A673 (cell line): ENCODE data around the gene PHF21A. TPM values are rescaled to one million over a fixed set of nuclear protein-coding genes. Genes with fewer than 3 reads are reported as not detected.

Experiments used
- Bru-seq: library from RNA; stranded (reverse); fragments of 400-500 nt; gene quantifications from one replicate; lab custom pipeline; 2021; lab: Mats Ljungman, UMichigan
- BruChase-seq, 2 experiments: library from RNA; stranded (reverse); fragments of 400-500 nt; gene quantifications; one replicate each; lab custom pipeline; 2021; lab: Mats Ljungman, UMichigan
- BruUV-seq: library from RNA; stranded (reverse); fragments of 400-500 nt; replicated peaks from 2 replicates; lab custom pipeline; 2021; lab: Mats Ljungman, UMichigan
- CTCF ChIA-PET: fragments of 300-600 bp; sonication (Branson Sonifier 250); formaldehyde crosslinking; loops from one replicate; lab custom pipeline; 2022; ENCODE audit warnings: antibody characterized with exemption; lab: Charles Lee
- POLR2A ChIA-PET: fragments of 300-600 bp; sonication (Branson Sonifier 250); formaldehyde crosslinking; loops from one replicate; lab custom pipeline; 2022; ENCODE audit warnings: antibody characterized with exemption; ENCODE audit not compliant: low non-redundant PET; lab: Charles Lee
- DNase-seq: peaks from one replicate; pipeline ENCODE4 v3.0.0-alpha.2; 2015; ENCODE audit warnings: low spot score
- H3K27ac ChIP-seq: fragments of 200-600 bp; sonication (generic); 2 replicates; pipeline ENCODE4 v1.5.1; 2016; ENCODE audit warnings: mixed run types, low read depth, mild to moderate bottlenecking, mixed read lengths, antibody characterized with exemption, low read length; ENCODE audit not compliant: poor library complexity, severe bottlenecking
- H3K27me3 ChIP-seq: fragments of 200-600 bp; sonication (generic); replicated peaks from 2 replicates; pipeline ENCODE4 v1.6.1; 2017; ENCODE audit warnings: mixed run types, low read depth, mild to moderate bottlenecking, mixed read lengths, antibody characterized with exemption, low read length; ENCODE audit not compliant: insufficient read depth, poor library complexity
- H3K36me3 ChIP-seq: fragments of 200-600 bp; sonication (generic); 2 replicates; pipeline ENCODE4 v1.6.1; 2016; ENCODE audit warnings: mixed run types, mild to moderate bottlenecking, mixed read lengths, antibody characterized with exemption, low read length; ENCODE audit not compliant: insufficient read depth, poor library complexity, severe bottlenecking
- H3K4me1 ChIP-seq: fragments of 200-600 bp; sonication (generic); 2 replicates; pipeline ENCODE4 v1.6.1; 2017; ENCODE audit warnings: mixed run types, mild to moderate bottlenecking, mixed read lengths, antibody characterized with exemption, low read length; ENCODE audit not compliant: insufficient read depth, poor library complexity, severe bottlenecking
- H3K4me3 ChIP-seq: fragments of 200-600 bp; sonication (generic); 2 replicates; pipeline ENCODE4 v1.5.1; 2016; ENCODE audit warnings: low read depth, mixed run types, mild to moderate bottlenecking, mixed read lengths, low read length; ENCODE audit not compliant: poor library complexity, severe bottlenecking
- H3K9me3 ChIP-seq: fragments of 200-600 bp; sonication (generic); 2 replicates; pipeline ENCODE4 v1.6.1; 2016; ENCODE audit warnings: mixed run types, low read depth, mild to moderate bottlenecking, mixed read lengths, antibody characterized with exemption, low read length; ENCODE audit not compliant: poor library complexity, severe bottlenecking
- EZH2 ChIP-seq: fragments of 200-600 bp; sonication (generic); IDR thresholded peaks from 2 replicates; pipeline ENCODE4 v1.6.1; 2017; ENCODE audit warnings: borderline replicate concordance, low read depth, mild to moderate bottlenecking, mixed read lengths, antibody characterized with exemption, low read length; ENCODE audit not compliant: poor library complexity, severe bottlenecking
- intact Hi-C: fragments of 100-400 bp; cut with micrococcal nuclease; formaldehyde crosslinking; loops from one replicate; pipeline ENCODE4 v1.10.0; 2022; ENCODE audit not compliant: unreplicated experiment
- long read RNA-seq: library from polyadenylated mRNA; stranded (forward); transcript quantifications from one replicate; pipeline ENCODE4 v2.0.0, GENCODE V29; 2022
- total RNA-seq: library from RNA; stranded (reverse); gene quantifications from 2 replicates; pipeline ENCODE4 v1.2.3, GENCODE V29; 2021
- TF ChIP-seq, protein P1 (sequence below): fragments of 300-800, 200-600 bp; sonication (generic); conservative IDR thresholded peaks from 2 replicates; pipeline ENCODE4 v1.5.1; 2017; ENCODE audit warnings: low read depth, mild to moderate bottlenecking, antibody characterized with exemption, low read length, moderate library complexity, mixed read lengths

PHF21A gene
- total RNA-seq: 77.2 and 106 TPM in 2 replicates
- percentile 95 among the genes with signal in this experiment for Bru-seq, nascent RNA
- BruChase-seq, experiment 1, labeled RNA remaining after a 2-hour chase: percentile 91 among the genes with signal in this experiment
- BruChase-seq, experiment 2, labeled RNA remaining after a 6-hour chase: percentile 83 among the genes with signal in this experiment
- long read RNA-seq, partial matches to known transcripts: 13 of 50 reads
- long read RNA-seq, other reads (novel, unspliced or antisense): 37 of 50 reads

DNA sequence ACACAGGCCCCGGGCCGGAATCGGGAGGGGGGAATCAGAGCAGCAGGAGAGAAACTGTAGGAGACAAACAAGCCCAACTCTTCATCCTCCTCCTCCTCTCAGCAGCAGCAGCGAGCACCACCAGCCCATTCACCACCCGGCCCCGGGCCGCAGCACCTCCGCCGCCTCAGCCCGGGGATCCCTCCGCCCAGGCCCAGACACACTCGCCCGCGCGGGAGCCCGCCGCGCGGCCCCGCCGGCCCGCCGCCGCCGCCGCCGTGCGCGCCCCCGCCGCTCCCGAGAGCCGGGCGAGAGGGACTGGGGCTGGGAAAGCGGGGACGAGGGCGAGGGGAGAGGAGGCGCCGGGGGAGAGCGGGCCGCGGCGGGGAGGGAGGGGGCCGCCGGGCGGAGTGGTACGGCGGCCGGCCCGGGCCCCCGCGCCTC, at the start of gene PHF21A:
Gene PHF21A (minus strand): TSS at position 154 of the 423 bp plus-strand sequence. CDS start 37,235 bp downstream, outside the sequence.
- intact Hi-C loops: loop anchor here (5.0 to 10.0 kb wide), 3 partner anchors 196 to 277 kb away; partner anchors contain the start of genes CRY2 and PEX16
- H3K27me3 ChIP-seq: no peaks in the 10 kb centered on the region
- no peaks in the 10 kb centered on the region for H3K9me3 ChIP-seq
- peak within 1 kb of the TSS; percentile 75 for H3K4me3 ChIP-seq
- H3K27ac ChIP-seq: peak within 1 kb of the TSS; percentile 86
- H3K4me1 ChIP-seq: peaks cover 33% of the 10 kb centered on the region
- BruUV-seq: no TSS peak
- peak; percentile 100 for DNase-seq
- no peak for TF ChIP-seq EZH2
- TF ChIP-seq, protein P1, sequence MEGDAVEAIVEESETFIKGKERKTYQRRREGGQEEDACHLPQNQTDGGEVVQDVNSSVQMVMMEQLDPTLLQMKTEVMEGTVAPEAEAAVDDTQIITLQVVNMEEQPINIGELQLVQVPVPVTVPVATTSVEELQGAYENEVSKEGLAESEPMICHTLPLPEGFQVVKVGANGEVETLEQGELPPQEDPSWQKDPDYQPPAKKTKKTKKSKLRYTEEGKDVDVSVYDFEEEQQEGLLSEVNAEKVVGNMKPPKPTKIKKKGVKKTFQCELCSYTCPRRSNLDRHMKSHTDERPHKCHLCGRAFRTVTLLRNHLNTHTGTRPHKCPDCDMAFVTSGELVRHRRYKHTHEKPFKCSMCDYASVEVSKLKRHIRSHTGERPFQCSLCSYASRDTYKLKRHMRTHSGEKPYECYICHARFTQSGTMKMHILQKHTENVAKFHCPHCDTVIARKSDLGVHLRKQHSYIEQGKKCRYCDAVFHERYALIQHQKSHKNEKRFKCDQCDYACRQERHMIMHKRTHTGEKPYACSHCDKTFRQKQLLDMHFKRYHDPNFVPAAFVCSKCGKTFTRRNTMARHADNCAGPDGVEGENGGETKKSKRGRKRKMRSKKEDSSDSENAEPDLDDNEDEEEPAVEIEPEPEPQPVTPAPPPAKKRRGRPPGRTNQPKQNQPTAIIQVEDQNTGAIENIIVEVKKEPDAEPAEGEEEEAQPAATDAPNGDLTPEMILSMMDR: no peak
- no peaks in the 10 kb centered on the region for H3K36me3 ChIP-seq
- ChIA-PET POLR2A (no interaction called here), CTCF (interaction anchor here (0.5 to 0.7 kb wide), 3 partner anchors 13 to 261 kb away, joined by 3 to 17 read pairs (median 6); no protein-coding TSS in a partner anchor)

GRCh38 chr11:46170797-46171196, 49.5 kb upstream of the PHF21A start:
- CTCF ChIA-PET: no interaction called here
- Histone ChIP-seq H3K27ac (no peak overlapping the region), H3K4me3 (no peak overlapping the region), H3K27me3 (peaks cover 8% of the 10 kb centered on the region), H3K36me3 (no peaks in the 10 kb centered on the region), H3K9me3 (no peaks in the 10 kb centered on the region), H3K4me1 (no peaks in the 10 kb centered on the region)
- no peak for DNase-seq
- POLR2A ChIA-PET: no interaction called here
- TF ChIP-seq, protein P1: no peak
- no peak for TF ChIP-seq EZH2
- intact Hi-C loops: no loop called here
- BruUV-seq: no TSS peak

DNA sequence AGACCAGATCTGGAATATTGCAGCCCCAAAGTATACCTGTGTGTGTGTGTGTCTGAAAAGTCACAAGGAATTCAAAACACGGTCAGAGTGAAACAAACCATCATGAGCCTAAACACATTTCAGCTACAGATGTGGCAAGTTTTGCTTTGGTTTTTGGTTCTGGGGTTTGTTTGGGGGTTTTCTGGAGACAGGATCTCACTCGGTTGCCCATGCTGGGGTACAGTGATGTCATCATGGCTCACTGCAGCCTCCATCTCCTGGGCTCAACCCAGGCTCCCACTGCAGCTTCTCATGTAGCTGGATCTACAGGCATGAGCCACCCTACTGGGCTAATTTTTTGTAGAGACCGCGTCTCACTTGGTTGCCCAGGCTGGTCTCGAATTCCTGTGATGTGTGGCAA, 41.4 kb upstream of the PHF21A start:
- Histone ChIP-seq H3K4me1 (no peaks in the 10 kb centered on the region), H3K9me3 (no peaks in the 10 kb centered on the region), H3K36me3 (no peaks in the 10 kb centered on the region), H3K27ac (no peak overlapping the region), H3K4me3 (no peak overlapping the region), H3K27me3 (peaks cover 22% of the 10 kb centered on the region)
- no peak for DNase-seq
- POLR2A ChIA-PET: no interaction called here
- BruUV-seq: no TSS peak
- intact Hi-C loops: no loop called here
- CTCF ChIA-PET: no interaction called here
- TF ChIP-seq EZH2: no peak
- TF ChIP-seq, protein P1: no peak
